GM18511 (cell line): Measurements from ENCODE around the gene MAN1B1.
"Not testable (repeated sequence)": the region's sequence is repeated elsewhere in the genome, so short reads cannot be mapped to it uniquely, and the experiment has no call there.

Experiments used
- ATAC-seq: cut with Tn5 transposase; IDR thresholded peaks from one replicate; pipeline ENCODE4 v1.9.1; 2021; ENCODE audit warnings: mild to moderate bottlenecking, moderate library complexity; ENCODE audit not compliant: unreplicated experiment

Gene MAN1B1

DNA sequence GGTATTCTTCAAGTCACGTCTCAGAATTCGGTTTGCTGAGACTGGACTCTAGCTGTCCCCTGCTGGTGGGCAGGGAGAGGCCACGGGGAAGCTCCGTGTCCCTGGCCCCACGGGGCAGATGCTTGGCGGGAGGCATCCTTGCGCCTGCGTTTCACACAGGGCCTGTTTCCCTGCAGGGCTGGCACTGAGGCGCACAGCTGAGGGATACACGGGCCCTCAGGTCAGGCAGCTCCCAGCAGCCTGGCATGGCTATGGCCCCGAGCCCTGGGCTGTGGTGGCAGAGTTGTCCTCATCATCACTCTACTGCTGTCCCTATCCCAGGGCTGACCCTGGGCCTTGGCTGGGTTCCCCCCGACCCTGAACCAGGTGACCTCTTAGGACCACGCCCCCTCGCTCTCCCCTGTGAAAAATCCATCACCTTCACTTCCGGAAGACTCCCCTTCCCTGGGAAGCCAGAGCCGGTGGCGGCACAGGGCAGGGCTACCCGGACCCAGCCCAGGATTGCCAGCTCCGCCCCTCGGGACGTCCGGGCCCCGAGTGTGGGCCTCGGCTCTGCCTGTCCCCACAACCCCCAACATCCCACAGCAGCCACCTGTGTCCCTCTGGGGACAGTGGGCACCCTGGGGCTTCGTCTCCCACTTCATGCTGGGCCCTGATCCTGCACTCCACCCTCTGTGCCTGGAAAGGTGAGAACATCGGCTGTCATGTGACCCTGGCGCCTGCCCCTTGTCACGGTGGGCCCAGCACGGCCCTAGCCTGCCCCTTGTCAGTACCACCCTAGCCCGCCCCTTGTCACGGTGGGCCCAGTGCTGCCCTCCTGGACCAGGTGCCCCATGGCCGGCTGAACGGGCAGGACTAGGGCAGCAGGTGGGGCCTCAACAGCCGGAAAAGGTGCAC lies 22.7 kb downstream of the MAN1B1 start:
- no peak for ATAC-seq

DNA sequence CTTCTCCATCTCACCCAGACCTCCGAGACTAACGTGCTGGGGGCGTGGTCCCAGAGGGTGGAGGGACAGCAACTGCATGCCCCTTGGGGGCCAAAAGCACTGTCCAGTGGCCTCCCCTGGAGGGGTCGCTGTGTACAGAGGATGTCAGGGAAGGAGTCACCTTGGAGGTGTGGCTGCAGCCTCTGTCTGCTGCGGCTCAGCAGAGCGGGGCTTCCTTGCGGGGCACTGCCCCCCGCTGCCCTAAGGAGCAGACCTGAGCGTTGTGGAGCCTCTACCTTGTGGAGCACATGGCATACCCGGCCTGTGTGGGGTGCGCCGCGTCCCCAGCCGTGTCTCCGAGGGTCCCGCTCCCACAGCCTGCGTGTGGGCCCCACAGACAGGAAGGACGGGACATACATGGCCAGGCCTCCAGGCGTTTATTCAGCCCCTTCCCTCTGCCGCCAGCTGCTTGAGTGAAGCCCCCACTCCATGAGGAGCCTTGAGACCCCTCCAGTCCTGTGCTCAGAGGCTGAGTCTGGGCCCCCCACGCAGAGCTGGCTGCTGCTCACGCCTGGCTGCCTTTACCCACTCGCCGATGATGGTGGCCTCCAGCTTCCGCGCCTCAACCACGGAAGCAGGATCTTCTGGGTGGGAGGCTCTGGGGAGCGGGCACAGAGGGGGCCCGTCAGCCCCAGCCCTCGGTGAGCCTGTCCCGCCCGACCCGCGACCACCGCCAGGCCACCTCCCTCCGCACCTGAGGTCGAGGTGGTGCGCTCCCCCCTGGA lies 23.5 kb downstream of the MAN1B1 start:
- ATAC-seq = no peak

DNA sequence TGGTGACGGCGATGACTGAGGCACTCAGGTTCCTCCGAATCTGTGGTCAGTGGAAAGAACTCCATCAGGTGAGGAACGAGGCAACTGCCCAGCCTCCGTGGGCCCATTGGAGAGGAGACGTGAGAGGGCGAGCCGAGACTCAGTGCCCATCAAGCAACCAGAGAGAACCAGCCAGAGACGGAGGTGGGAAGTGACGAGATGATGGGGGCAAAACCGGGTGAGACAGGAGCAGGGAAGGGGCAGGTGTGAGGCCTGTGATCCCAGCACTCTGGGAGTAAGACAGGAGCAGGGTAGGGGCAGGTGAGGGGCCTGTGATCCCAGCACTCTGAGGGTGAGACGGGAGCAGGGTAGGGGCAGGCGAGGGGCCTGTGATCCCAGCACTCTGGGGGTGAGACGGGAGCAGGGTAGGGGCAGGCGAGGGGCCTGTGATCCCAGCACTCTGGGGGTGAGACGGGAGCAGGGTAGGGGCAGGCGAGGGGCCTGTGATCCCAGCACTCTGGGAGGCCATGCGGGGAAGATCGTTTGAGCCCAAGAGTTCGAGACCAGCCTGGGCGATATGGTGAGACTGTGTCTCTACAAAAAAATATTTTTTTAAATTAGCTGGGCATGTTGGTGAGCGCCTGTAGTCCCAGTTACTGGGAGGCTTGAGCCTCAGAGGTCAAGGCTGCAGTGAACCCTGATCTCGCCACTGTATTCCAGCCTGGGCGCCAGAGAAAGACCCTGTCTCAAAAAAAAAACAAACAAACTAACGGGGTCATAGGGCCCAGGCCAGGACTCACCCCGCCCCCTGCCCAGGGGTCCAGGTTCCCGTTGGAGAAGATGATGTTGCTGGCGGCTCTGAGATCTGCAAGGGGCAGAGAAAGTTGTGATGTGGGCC lies 24.4 kb downstream of the MAN1B1 start:
- no peak for ATAC-seq

DNA sequence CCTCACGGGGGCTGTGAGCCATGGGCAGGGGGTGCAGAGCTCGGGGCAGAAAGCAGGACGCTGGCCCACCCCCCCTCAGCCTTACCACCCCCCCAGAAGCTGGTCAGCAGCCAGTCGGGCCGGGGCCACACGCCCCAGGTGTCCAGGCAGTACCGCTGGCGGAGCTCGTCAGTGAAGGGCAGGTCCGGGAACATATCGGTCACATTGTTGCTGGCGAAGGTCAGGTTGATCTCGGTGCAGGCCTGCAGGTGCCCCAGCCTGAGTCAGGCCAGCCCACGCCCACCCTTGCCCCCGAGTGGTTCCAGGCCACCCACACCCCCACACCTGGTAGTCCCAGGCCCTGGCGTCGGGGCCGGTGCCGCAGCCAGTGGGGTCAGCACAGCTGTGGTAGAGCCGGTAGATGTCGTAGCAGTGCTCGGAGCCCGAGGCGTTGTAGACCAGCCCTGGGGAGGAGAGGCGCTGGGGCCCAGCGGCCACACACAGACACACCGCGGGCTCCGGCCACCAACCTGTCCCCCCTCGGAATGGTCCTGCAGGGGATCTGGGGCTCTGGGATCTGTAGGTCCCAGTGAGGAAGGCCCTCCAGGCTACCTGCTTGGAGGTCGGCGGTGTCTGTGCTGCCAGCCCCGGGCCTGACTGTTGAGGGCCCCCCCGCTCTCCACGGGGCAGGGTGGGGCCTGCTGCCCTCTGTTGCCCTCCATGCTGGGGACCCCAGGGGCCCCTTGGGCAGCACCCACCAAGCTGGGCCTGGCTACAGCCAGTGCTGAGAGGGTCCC lies 25.2 kb downstream of the MAN1B1 start:
- no peak for ATAC-seq

DNA sequence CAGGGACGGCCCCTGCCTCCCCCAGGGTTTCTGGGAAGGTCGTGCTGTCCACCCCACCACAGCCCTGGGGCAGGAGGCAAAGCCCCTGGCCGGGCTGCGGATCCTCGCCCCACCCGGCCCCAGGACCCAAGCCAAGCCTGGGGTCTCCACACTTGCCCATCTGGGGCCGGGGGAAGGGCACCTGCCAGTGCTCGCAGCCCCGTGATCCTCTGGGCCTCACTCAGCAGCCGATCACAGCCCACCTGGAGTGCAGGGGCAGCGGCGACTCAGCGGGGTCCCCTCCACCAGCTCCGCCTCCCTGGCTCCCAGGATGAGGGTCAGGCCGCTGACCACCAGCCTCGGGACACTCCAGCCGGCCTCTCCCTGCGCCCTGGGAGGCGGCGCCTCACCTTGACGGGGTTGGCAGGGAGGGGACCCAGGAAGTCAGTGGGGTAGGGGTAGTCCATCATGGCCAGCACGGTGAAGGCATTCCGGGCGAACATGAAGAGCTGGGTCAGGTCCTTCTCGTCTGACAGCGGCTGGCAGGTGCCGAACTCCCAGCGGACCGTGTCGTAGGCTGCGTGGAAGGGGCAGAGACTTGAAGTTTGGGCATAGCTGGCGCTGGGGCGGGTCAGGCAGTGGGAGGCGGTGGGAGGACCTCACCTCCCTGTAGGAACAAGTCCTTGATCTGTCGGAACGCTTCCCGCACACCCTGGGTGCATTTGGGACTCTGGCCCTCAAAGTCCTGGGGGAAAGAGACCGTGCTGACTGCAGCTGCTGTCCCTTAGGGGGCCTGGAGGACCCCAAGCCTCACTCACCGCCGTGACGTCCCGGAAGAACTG lies 26.0 kb downstream of the MAN1B1 start:
- ATAC-seq = no peak

DNA sequence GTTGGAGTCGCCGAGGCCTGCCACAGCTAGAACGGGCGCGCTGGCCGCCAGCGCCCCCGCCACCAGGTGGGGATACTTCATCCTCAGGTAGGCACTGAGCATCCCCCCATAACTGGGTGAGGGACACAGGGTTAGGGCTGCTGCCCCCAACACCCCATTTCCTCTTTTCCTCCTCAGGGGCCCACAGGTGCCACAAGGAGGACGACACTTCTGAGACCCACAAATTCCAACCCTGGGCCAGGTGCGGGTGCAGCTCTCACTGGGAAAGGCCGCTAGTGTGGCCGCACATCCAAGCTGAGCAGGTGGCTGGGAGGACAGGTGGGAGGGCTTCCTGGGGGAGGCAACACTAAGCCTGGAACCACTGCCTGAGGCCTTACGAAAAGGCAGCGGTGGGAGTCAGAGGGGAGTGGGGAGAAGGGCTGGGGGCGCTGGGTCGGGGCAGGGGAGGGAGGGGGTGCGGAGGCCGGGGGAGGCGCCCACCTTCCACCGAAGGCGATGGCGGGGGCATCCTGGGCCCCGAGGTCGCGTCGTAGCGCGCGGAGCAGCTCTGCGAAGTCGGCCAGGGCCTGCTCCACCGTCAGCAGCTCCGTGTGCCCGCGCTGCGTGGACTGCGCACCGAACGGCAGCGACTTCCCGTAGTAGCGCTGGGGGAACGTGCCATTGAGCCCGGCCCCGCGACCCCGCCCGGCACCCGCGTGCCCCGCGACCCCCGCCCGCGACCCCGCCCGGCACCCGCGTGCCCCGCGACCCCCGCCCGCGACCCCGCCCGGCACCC lies 26.8 kb downstream of the MAN1B1 start:
- no peak for ATAC-seq

DNA sequence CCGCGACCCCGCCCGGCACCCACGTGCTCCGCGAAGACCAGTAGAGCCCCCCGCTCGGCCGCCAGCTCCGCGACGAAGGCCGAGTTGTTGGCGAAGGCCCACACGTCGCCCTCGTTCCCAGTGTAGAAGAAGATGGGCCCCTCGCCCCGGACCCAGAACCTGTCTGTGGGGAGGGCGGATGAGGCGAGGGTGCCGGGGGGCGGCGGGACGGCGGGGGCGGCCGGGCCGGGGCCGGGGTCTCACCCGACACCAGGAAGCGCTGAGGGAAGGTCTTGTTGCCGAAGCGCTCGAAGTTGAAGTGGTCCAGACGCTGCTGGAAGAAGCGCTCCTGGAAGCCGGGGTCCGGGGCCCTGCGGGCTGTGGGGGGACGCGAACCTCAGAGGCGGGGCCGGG lies 27.4 kb downstream of the MAN1B1 start:
- no peak for ATAC-seq

DNA sequence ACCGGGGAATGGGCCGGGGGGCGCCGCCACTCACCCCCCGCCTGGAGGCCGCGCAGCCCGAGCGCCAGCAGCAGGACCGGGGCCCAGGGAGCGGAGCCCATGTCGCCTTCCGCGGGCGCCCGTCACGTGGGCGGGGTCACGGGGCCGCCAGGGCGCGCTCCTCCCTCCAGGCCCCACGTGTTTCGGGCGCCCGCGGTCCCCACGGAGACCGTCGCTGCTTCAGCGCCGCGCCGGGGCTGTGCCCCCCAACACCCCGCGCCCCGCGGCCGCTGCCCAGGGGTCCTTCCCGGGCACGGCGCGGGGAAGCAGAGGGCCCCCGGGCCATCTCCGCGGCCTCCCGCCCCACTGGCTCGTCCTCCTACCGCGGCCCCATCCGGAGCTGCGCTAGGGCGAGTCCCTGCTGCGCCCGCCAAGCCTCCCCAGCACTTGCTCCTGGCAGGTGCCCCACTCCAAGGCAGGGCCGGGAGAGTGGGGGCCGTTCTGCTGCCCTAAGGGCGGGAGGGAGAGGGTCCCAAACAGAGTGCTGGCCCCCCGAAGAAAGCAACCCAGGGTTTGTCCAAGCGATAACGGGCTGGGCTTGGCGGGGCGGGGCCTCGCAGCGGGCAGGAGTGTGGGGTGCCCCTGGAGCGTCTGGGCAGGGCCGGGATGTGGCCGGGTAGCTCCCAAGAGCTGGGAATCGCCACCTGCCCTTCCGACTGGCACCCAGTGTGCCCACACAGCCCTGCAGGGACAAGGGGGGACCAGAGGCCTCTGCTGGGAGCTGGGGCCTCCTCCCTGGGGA lies 28.0 kb downstream of the MAN1B1 start, which contains the start of gene DPP7:
DPP7 (minus strand) TSS at position 121 of the 781 bp plus-strand sequence; CDS start at position 101, 20 bp downstream.
- peak; percentile 81 for ATAC-seq

GRCh38 chr9:137115394-137116026 lies 28.7 kb downstream of the MAN1B1 start:
- no peak for ATAC-seq

DNA sequence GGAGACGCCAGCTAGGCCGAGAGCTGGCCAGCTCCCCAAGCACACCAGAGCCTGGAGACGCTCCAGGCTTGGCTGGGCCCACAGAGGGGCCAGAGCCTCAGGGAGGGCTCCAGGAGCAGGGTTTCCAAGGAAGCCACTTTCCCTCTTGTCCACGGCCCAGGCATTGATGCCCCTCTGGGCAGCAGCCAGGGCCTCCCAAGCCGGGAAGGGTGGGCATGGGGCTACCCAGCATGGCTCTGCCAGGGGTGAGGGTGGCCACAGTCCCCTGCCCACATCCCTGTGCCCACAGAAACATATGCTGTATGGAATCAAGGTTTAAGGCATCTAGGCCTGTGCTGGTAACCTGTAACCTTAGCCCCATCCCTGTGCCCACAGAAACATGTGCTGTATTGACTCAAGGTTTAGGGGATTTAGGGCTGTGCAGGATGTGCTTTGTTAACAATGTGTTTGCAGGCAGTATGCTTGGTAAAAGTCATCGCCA lies 29.3 kb downstream of the MAN1B1 start:
- ATAC-seq = no peak

DNA sequence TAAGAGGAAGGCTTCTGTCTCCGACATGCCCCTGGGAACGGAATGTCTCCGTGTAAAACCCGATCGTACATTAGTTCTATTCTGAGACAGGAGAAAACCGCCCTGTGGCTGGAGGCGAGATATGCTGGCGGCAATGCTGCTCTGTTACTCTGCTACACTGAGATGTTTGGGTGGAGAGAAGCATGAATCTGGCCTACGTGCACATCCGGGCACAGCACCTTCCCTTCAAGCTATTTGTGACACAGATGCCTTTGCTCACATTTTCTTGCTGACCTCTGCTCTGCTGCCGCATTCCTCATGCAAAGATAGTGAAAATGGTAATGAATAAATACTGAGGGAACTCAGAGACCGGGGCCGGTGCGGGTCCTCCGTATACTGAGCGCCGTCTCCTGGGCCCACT lies 29.9 kb downstream of the MAN1B1 start:
- ATAC-seq = no peak

DNA sequence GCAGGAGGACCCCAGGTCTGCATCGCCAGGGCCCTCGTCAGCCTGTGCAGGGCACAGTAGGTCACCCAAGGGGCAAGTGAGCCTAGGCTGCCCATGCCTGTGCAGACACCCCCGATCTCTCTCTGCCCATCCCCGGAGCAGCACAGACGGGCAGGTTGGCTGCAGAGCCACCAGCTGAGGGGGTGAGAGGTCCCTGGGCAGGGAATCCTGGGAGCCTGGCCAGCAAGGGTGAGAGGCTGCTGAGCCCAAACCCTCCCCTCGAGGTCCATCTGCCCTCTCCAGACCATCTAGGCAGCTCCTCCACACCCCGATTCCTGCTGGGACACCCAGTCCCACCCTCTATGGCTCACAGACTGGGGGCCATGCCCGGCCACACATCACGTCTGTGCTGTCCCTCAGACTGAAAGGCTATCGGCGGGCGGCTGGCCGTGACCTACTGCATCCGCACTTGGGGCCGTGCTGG lies 30.5 kb downstream of the MAN1B1 start:
- ATAC-seq = no peak

DNA sequence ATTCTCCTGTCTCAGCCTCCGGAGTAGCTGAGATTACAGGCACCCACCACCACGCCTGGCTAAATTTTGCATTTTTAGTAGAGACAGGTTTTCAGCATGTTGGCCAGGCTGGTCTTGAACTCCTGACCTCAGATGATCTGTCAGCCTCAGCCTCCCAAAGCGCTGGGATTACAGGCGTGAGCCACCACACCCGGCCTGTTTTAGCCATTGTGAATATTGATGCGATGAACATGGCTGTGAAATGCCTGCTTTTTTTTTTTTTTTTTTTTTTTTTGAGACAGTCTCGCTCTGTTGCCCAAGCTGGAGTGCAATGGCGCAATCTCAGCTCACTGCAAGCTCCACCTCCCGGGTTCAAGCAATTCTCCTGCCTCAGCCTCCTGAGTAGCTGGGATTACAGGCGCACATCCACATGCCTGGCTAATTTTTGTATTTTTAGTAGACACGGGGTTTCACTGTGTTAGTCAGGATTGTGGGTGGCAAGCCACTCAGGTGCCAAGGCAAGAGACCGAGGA lies 31.4 kb downstream of the MAN1B1 start:
- ATAC-seq = not testable (repeated sequence)

- not testable (repeated sequence) for ATAC-seq
Observed at GRCh38 chr9:137121927-137122795, 35.4 kb downstream of the MAN1B1 start.

GRCh38 chr9:137122796-137123467 lies 36.1 kb downstream of the MAN1B1 start:
- ATAC-seq = not testable (repeated sequence)
